Esophagus (tissue), 2 donors: ENCODE results near the gene GRIA4. TPM values are rescaled to one million over a fixed set of nuclear protein-coding genes. Genes with fewer than 3 reads are reported as not detected.
"Not testable (repeated sequence)": the region's sequence is repeated elsewhere in the genome, so short reads cannot be mapped to it uniquely, and the experiment has no call there.

Source experiments
- H3K27ac ChIP-seq, 2 donors: one replicate each; pipeline ENCODE4 v1.5.1; 2013; ENCODE audit warnings: low read depth in 2 of 2, mild to moderate bottlenecking in 2 of 2, inconsistent platforms in 1 of 2, low read length in 1 of 2, moderate library complexity in 1 of 2
- H3K27me3 ChIP-seq, 2 donors: one replicate each; pipeline ENCODE4 v1.6.1; 2013; ENCODE audit warnings: low read length in 2 of 2, control low read depth in 1 of 2, mild to moderate bottlenecking in 1 of 2; ENCODE audit not compliant: insufficient read depth in 2 of 2, control insufficient read depth in 1 of 2
- H3K36me3 ChIP-seq, 2 donors: one replicate each; pipeline ENCODE4 v1.6.1; 2013; ENCODE audit warnings: low read length in 1 of 2; ENCODE audit not compliant: control insufficient read depth in 2 of 2, insufficient read depth in 2 of 2
- H3K4me1 ChIP-seq, 2 donors: one replicate each; pipeline ENCODE4 v1.6.1; 2013; ENCODE audit warnings: low read length in 1 of 2; ENCODE audit not compliant: control insufficient read depth in 2 of 2, insufficient read depth in 2 of 2
- H3K4me3 ChIP-seq, 2 donors: one replicate each; pipeline ENCODE4 v1.5.1; 2013; ENCODE audit warnings: low read length in 2 of 2, mild to moderate bottlenecking in 2 of 2, low read depth in 1 of 2, moderate library complexity in 1 of 2
- H3K9me3 ChIP-seq, 2 donors: one replicate each; pipeline ENCODE4 v1.6.1; 2013; ENCODE audit warnings: mild to moderate bottlenecking in 2 of 2, low read depth in 1 of 2, low read length in 1 of 2, moderate library complexity in 1 of 2; ENCODE audit not compliant: control insufficient read depth in 2 of 2, insufficient read depth in 1 of 2
- WGBS, 2 donors: extraction: QIAGEN DNeasy Blood & Tissue Kit; methylation state at CpG; one replicate each; pipeline ENCODE4 v1.1.7; 2013; 5-methylcytosine and 5-hydroxymethylcytosine counted together
- polyA plus RNA-seq, 2 donors: library from polyadenylated mRNA; stranded (reverse); fragments of 200-250 nt; gene quantifications; one replicate each; pipeline ENCODE4 v1.2.3, GENCODE V29; 2013
- donor health status: healthy with polysubstance abuse.
- donor health status: Bipolar disorder and iron deficiency.

The GRIA4 gene
- polyA plus RNA-seq, 2 donors: not detected

- Histone ChIP-seq H3K4me1 (no peaks in the 10 kb centered on the region), H3K27ac (no peak overlapping the region), H3K4me3 (no peak overlapping the region), H3K36me3 (no peaks in the 10 kb centered on the region), H3K27me3 (no peaks in the 10 kb centered on the region), H3K9me3 (no peaks in the 10 kb centered on the region)
- WGBS, 2 donors: 93 to 96% methylated on average over 2 of the region's 2 CpGs
Measured at GRCh38 chr11:105769627-105770026, 159.8 kb downstream of the GRIA4 start.

GRCh38 chr11:105773452-105773851, 163.6 kb downstream of the GRIA4 start:
- H3K36me3 ChIP-seq, H3K27me3 ChIP-seq, H3K27ac ChIP-seq, H3K4me1 ChIP-seq, H3K4me3 ChIP-seq, H3K9me3 ChIP-seq: not testable (repeated sequence)
- 92 to 95% methylated on average over 3 of the region's 3 CpGs for WGBS, 2 donors

GRCh38 chr11:105774899-105775298, 165.0 kb downstream of the GRIA4 start:
- H3K9me3 ChIP-seq: no peaks in the 10 kb centered on the region
- H3K27me3 ChIP-seq: no peaks in the 10 kb centered on the region
- H3K4me1 ChIP-seq: no peaks in the 10 kb centered on the region
- no peak overlapping the region for H3K27ac ChIP-seq
- whole genome bisulfite sequencing, 2 donors: 82 to 83% methylated on average over 4 of the region's 4 CpGs
- no peak overlapping the region for H3K4me3 ChIP-seq
- H3K36me3 ChIP-seq: no peaks in the 10 kb centered on the region

GRCh38 chr11:105780781-105781525, 171.1 kb downstream of the GRIA4 start:
- Histone ChIP-seq H3K27ac (no peak overlapping the region), H3K4me1 (no peaks in the 10 kb centered on the region), H3K36me3 (no peaks in the 10 kb centered on the region), H3K4me3 (no peak overlapping the region), H3K27me3 (no peaks in the 10 kb centered on the region), H3K9me3 (no peaks in the 10 kb centered on the region)
- WGBS, 2 donors: 56 to 59% methylated on average over 3 of the region's 3 CpGs

GRCh38 chr11:105781807-105782206, 171.9 kb downstream of the GRIA4 start:
- H3K27me3 ChIP-seq: no peaks in the 10 kb centered on the region
- H3K27ac ChIP-seq: no peak overlapping the region
- H3K4me1 ChIP-seq: no peaks in the 10 kb centered on the region
- no peaks in the 10 kb centered on the region for H3K9me3 ChIP-seq
- 59 to 71% methylated on average over 1 of the region's 1 CpG for WGBS, 2 donors
- H3K36me3 ChIP-seq: no peaks in the 10 kb centered on the region
- no peak overlapping the region for H3K4me3 ChIP-seq

GRCh38 chr11:105783216-105783615, 173.3 kb downstream of the GRIA4 start:
- 66 to 72% methylated on average over 2 of the region's 2 CpGs for WGBS, 2 donors
- Histone ChIP-seq H3K4me3 (no peak overlapping the region), H3K4me1 (no peaks in the 10 kb centered on the region), H3K36me3 (no peaks in the 10 kb centered on the region), H3K27ac (no peak overlapping the region), H3K9me3 (no peaks in the 10 kb centered on the region), H3K27me3 (no peaks in the 10 kb centered on the region)

GRCh38 chr11:105785850-105786249, 176.0 kb downstream of the GRIA4 start:
- H3K9me3 ChIP-seq, H3K27me3 ChIP-seq, H3K27ac ChIP-seq, H3K36me3 ChIP-seq, H3K4me1 ChIP-seq, H3K4me3 ChIP-seq: not testable (repeated sequence)
- WGBS, 2 donors: 92 to 93% methylated on average over 6 of the region's 6 CpGs

- H3K4me3 ChIP-seq: no peak overlapping the region
- H3K36me3 ChIP-seq: no peaks in the 10 kb centered on the region
- WGBS, 2 donors: 68 to 77% methylated on average over 2 of the region's 2 CpGs
- H3K27me3 ChIP-seq: no peaks in the 10 kb centered on the region
- H3K27ac ChIP-seq: no peak overlapping the region
- H3K4me1 ChIP-seq: no peaks in the 10 kb centered on the region
- no peaks in the 10 kb centered on the region for H3K9me3 ChIP-seq
Measured at GRCh38 chr11:105786741-105787140, 176.9 kb downstream of the GRIA4 start.

GRCh38 chr11:105789579-105790420, 179.9 kb downstream of the GRIA4 start:
- H3K4me3 ChIP-seq: no peak overlapping the region
- H3K27me3 ChIP-seq: no peaks in the 10 kb centered on the region
- WGBS, 2 donors: 70 to 76% methylated on average over 1 of the region's 1 CpG

More at GRCh38 chr11:105789579-105790420, 179.9 kb downstream of the GRIA4 start:
- Histone ChIP-seq H3K27ac (no peak overlapping the region), H3K36me3 (no peaks in the 10 kb centered on the region), H3K9me3 (no peaks in the 10 kb centered on the region), H3K4me1 (no peaks in the 10 kb centered on the region)
